Frontal cortex (tissue), 4 donors: ENCODE measurements around the gene ZFYVE1. TPM values are rescaled to one million over a fixed set of nuclear protein-coding genes. Genes with fewer than 3 reads are reported as not detected.

Experiments used
- DNase-seq, 2 donors: peaks; one replicate each; pipeline ENCODE4 v3.0.0; 2012; ENCODE audit warnings: low spot score in 2 of 2
- FAIRE-seq: peaks from 2 replicates; lab custom pipeline; 2012; peaks lifted over from hg19 to GRCh38; lab: Jason Lieb, UNC
- small RNA-seq: library from RNA; depleted of rRNA; stranded (forward); fragments of <200 nt; gene quantifications from one replicate; pipeline ENCODE3, GENCODE V24; 2014
- total RNA-seq: library from RNA; depleted of rRNA; stranded (reverse); fragments of >200 nt; gene quantifications from one replicate; pipeline ENCODE4 v1.2.3, GENCODE V29; 2014
- donor health status: control.
- donor health status: control.
- donor health status: control.

Gene ZFYVE1
- total RNA-seq, 1 donor from 2014 or later: 11.8 TPM

DNA sequence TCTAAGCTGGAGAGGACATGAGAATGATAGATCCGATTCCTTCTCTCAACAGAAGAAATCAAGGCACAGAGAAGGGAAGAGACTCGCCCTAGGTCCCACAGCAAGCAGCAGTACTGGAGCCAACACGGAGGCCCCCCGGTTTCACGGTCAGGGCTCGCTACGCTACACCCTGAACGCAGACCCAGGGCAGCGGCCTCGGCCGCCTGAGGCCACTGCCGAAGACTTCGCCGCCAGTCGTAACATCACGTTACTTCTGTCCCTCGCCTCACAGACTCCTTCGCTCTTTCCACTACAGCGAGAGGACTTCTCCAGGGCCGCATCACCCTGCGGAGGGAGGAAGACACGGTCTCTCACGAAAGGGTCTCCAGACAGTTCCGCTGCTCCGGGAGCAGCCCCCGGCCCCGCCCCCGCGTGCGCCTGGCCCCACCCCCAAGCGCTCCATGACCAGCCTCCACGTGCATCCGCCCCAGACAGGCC is 101.1 kb downstream of the ZFYVE1 start:
- FAIRE-seq (no peak), DNase-seq (no peak)

DNA sequence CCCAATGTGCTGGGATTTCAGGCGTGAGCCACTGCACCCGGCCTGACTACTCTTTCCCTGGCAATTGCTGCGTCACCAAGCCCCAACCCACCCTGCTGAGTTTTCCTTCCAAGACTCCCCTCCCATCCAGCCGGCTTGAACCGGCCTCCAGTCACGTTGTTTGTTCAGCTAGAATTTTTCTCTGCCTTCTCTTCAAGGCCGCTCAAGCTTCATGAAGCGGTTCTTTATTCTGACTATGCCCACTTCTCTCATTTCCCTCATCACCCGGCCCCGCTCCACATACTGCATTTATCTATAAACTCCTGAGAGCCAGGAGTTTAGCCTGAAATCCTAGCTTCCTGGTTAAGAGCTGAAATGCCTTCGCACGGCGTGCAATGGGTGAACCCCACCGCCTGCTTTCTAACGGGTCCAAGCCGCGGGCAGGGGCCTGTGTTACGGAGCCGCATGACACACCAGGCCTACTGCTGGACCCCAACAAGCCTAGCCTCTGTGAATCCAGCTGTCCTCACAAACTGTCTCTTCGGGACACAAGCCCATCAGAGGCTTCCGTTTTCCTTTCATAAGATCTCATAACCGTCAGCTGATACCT is 101.6 kb downstream of the ZFYVE1 start:
- FAIRE-seq: no peak
- DNase-seq: no peak

DNA sequence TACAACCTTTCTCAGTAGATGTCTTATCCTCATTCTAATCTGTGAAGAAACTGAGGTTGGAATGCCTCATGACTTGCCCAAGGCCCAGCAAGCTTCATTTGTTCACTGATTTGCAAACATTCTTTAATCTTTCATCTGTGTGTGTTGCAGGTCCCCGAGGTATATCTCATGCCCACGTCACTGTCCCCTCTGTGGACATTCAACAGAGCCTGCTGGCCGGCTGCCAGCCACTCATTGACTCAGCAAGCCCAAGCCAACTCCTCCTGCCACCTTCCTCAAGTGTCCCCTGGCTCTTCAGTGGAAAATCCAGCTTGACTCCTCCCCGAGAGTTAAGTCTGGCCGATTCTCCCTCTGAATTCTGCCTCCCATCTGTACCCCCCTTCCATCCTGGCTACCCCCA is 102.6 kb downstream of the ZFYVE1 start:
- FAIRE-seq: no peak

DNA sequence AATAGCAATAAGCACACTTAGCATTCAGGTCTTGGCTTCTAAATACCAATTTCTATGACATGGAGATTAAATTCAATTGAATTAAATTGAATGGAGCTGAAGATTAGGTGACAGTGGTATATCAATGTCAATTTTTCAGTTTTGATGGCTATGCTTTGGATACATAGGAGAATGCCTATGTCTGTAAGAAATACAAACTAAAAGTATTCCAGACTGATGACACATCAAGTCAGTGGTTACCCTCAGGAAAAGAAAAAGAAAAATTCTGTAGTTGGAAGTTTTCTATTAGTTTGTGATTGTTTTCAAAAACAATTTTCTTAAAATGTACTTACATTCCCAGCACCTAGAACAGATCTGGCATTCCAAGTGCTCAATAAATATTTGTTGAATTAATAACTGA is 105.5 kb downstream of the ZFYVE1 start:
- DNase-seq: no peak
- FAIRE-seq: no peak

More for the DNA sequence above, 102.6 kb downstream of the ZFYVE1 start:
- no peak for DNase-seq

DNA sequence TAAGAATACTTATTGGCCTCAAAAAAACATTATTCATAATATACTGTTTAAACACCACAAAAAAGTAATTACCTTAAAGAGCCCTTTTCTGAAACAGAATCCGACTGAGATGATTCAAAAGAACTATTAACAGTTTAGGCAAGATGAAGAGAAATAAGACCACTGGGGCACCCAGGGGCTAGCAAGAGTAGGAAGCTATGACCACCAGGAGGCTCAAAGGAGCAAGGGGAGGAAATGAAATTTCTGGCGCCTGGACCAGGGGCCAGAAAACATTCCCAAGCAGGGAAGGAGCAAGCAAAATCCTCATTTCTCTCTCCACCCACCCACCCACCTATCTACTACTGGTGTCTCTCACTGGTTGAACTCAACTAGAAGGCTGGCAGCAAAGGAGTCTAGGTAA is 106.9 kb downstream of the ZFYVE1 start:
- no peak for FAIRE-seq
- DNase-seq: no peak

Small RNA genes within 50 kb of the gene (small RNA-seq; reads per million reads assigned to genes)
- gene RN7SL586P: not detected

Other genes with a start within 250 kb of the ZFYVE1 start
- 5.7 TPM for gene DPF3, start 133.0 kb downstream of the ZFYVE1 start, total RNA-seq
- 9.4 TPM for gene DCAF4, start 100.6 kb downstream of the ZFYVE1 start, total RNA-seq
- gene RBM25, start 31.4 kb upstream of the ZFYVE1 start, total RNA-seq: 51.0 TPM
- 72.2 TPM for gene PSEN1, start 109.4 kb upstream of the ZFYVE1 start, total RNA-seq
- gene PAPLN, start 210.4 kb upstream of the ZFYVE1 start, total RNA-seq: 1.2 TPM